GM12878 (cell line): ENCODE results near the gene KDSR.

Source experiments
- NR2C2 ChIP-seq: IDR thresholded peaks from 2 replicates; pipeline ENCODE4 v1.6.1; 2011; ENCODE audit warnings: borderline replicate concordance, low read depth; ENCODE audit not compliant: control insufficient read depth, insufficient read length
- TF ChIP-seq, protein P1 (sequence below), 3 experiments: IDR thresholded peaks in 2 of 3; conservative IDR thresholded peaks in 1 of 3; 2 replicates each; pipeline ENCODE4 v1.5.1; 2011; ENCODE audit warnings: low read depth in 3 of 3, low read length in 3 of 3, mild to moderate bottlenecking in 3 of 3, control low read depth in 2 of 3, moderate library complexity in 2 of 3, inconsistent platforms in 1 of 3, mixed read lengths in 1 of 3; ENCODE audit not compliant: control insufficient read depth in 2 of 3, insufficient read depth in 1 of 3; ENCODE audit errors: extremely low read depth in 1 of 3
- TF ChIP-seq, protein P2 (sequence below): fragments of 450-650 bp; IDR thresholded peaks from 2 replicates; pipeline ENCODE4 v1.6.1; 2017; ENCODE audit warnings: antibody characterized with exemption, mild to moderate bottlenecking, moderate library complexity

DNA sequence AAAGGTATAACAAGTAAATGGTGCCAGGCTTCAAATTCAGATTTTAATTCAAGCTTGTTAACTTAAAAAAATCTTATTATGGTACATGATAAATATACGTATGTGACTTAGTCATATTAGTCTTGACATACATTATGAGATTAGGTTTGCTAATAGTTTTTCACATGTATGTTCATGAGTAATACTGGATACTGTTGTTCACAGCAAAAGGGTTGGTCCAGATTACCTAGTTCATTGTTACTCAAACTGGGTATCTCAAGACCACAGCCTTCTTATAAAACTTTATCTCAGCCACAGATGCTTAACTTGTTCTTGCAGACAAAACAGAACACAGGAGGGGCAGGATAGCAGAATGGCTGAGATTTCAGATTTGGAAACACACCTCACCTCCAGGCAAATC, 28.5 kb upstream of the KDSR start:
- TF ChIP-seq, protein P1, sequence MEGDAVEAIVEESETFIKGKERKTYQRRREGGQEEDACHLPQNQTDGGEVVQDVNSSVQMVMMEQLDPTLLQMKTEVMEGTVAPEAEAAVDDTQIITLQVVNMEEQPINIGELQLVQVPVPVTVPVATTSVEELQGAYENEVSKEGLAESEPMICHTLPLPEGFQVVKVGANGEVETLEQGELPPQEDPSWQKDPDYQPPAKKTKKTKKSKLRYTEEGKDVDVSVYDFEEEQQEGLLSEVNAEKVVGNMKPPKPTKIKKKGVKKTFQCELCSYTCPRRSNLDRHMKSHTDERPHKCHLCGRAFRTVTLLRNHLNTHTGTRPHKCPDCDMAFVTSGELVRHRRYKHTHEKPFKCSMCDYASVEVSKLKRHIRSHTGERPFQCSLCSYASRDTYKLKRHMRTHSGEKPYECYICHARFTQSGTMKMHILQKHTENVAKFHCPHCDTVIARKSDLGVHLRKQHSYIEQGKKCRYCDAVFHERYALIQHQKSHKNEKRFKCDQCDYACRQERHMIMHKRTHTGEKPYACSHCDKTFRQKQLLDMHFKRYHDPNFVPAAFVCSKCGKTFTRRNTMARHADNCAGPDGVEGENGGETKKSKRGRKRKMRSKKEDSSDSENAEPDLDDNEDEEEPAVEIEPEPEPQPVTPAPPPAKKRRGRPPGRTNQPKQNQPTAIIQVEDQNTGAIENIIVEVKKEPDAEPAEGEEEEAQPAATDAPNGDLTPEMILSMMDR (IDR thresholded peaks at IDR 0.05 in 2 of 3, conservative IDR thresholded peaks at IDR 0.05 in 1 of 3; ENCODE audit: control insufficient read depth in 2 of 3, extremely low read depth in 1 of 3, insufficient read depth in 1 of 3, low read depth in 3 of 3, low read length in 3 of 3) = no peak
- TF ChIP-seq NR2C2 = no peak
- TF ChIP-seq, protein P2, sequence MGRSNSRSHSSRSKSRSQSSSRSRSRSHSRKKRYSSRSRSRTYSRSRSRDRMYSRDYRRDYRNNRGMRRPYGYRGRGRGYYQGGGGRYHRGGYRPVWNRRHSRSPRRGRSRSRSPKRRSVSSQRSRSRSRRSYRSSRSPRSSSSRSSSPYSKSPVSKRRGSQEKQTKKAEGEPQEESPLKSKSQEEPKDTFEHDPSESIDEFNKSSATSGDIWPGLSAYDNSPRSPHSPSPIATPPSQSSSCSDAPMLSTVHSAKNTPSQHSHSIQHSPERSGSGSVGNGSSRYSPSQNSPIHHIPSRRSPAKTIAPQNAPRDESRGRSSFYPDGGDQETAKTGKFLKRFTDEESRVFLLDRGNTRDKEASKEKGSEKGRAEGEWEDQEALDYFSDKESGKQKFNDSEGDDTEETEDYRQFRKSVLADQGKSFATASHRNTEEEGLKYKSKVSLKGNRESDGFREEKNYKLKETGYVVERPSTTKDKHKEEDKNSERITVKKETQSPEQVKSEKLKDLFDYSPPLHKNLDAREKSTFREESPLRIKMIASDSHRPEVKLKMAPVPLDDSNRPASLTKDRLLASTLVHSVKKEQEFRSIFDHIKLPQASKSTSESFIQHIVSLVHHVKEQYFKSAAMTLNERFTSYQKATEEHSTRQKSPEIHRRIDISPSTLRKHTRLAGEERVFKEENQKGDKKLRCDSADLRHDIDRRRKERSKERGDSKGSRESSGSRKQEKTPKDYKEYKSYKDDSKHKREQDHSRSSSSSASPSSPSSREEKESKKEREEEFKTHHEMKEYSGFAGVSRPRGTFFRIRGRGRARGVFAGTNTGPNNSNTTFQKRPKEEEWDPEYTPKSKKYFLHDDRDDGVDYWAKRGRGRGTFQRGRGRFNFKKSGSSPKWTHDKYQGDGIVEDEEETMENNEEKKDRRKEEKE = no peak
